Astrocyte of the cerebellum (primary cell): ENCODE results near the gene DCXR.

Experiments
- DNase-seq: peaks from one replicate; pipeline ENCODE4 v3.0.0-alpha.2; 2011; ENCODE audit warnings: low read depth
- H3K4me3 ChIP-seq: 2 replicates; pipeline ENCODE4 v1.5.1; 2011; ENCODE audit warnings: mild to moderate bottlenecking, low read depth, low read length, moderate library complexity
- in situ Hi-C: cut with HindIII; loops from 2 replicates; pipeline ENCODE4 v1.10.0; 2017; ENCODE audit warnings: low sequenced_read_pairs
- TF ChIP-seq, protein P1 (sequence below): IDR thresholded peaks from 2 replicates; pipeline ENCODE4 v1.5.1; 2012; ENCODE audit warnings: low read length, low read depth, moderate library complexity, mild to moderate bottlenecking; ENCODE audit errors: missing control alignments

DCXR gene

GRCh38 chr17:82008258-82008940 lies 29.1 kb downstream of the DCXR start:
- TF ChIP-seq, protein P1, sequence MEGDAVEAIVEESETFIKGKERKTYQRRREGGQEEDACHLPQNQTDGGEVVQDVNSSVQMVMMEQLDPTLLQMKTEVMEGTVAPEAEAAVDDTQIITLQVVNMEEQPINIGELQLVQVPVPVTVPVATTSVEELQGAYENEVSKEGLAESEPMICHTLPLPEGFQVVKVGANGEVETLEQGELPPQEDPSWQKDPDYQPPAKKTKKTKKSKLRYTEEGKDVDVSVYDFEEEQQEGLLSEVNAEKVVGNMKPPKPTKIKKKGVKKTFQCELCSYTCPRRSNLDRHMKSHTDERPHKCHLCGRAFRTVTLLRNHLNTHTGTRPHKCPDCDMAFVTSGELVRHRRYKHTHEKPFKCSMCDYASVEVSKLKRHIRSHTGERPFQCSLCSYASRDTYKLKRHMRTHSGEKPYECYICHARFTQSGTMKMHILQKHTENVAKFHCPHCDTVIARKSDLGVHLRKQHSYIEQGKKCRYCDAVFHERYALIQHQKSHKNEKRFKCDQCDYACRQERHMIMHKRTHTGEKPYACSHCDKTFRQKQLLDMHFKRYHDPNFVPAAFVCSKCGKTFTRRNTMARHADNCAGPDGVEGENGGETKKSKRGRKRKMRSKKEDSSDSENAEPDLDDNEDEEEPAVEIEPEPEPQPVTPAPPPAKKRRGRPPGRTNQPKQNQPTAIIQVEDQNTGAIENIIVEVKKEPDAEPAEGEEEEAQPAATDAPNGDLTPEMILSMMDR, result no peak
- no peak for DNase-seq
- no peak overlapping the region for H3K4me3 ChIP-seq
- in situ Hi-C loops, result no loop called here

GRCh38 chr17:82007495-82008257 lies 29.8 kb downstream of the DCXR start:
- H3K4me3 ChIP-seq, result no peak overlapping the region
- in situ Hi-C loops, result no loop called here
- DNase-seq, result no peak
- TF ChIP-seq, protein P1, result peak; percentile 56

DNA sequence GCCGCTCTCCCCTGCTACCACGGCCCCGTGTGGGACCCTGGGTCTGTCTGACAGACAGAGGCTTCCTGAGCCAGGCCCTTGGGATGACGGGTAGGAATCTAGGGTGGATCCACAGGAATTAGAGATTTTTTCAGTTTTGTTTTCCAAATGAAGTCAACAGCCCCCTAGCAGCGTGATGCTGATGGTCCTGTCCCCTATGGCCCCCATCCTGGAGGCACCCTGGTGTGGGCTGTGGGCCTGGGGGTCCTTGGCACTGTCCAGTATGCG lies 30.3 kb downstream of the DCXR start:
- no peak for DNase-seq
- in situ Hi-C loops, result no loop called here
- no peak overlapping the region for H3K4me3 ChIP-seq
- TF ChIP-seq, protein P1, result no peak

DNA sequence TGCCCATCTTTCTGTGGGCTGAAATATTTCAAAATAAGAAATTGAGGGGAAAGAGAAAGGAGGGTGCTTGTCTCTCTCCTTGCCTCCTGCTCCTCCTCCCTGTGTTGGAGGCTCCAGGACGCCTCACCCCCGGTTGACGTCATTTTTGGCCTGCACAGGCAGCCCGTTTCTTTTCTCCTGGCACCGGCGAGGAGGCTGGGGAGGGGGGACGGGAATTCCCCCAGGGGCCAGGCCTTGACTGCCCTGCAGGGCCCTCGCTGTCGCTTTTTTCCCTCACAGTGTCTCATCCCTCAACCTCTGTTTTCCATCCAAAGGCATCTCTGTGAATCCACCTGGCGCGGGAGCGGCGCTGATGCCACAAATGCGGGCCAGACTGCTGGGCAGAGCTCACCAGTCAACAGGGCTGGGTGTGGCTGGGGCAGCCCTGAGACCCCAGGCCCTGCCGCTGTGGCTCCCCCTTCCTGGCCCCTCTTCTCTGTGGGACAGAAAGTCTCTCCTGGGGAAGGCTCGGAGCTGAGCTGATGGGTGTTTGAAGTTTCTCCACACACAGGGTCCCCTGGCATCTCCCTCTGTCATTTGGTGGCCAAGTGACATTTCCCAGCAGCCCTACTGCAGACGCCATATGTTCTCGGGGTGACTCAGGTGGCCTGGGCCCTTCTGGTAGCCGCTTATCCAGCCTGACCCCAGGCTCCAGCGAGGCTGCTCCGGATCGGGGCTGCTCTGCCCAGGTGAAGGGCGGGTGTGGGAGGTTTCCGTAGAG lies 30.8 kb downstream of the DCXR start:
- DNase-seq, result no peak
- H3K4me3 ChIP-seq, result no peak overlapping the region
- in situ Hi-C loops, result no loop called here
- TF ChIP-seq, protein P1, result no peak

- TF ChIP-seq, protein P1, result no peak
- no peak for DNase-seq
- in situ Hi-C loops, result no loop called here
- no peak overlapping the region for H3K4me3 ChIP-seq
Measured at GRCh38 chr17:82005701-82006348, 31.7 kb downstream of the DCXR start.
